ENCODE measurements around the gene STARD13. TPM values are rescaled to one million over a fixed set of nuclear protein-coding genes. Genes with fewer than 3 reads are reported as not detected.

Gene STARD13
- total RNA-seq, 1 experiment from 2014 or later = 1.2 TPM

DNA sequence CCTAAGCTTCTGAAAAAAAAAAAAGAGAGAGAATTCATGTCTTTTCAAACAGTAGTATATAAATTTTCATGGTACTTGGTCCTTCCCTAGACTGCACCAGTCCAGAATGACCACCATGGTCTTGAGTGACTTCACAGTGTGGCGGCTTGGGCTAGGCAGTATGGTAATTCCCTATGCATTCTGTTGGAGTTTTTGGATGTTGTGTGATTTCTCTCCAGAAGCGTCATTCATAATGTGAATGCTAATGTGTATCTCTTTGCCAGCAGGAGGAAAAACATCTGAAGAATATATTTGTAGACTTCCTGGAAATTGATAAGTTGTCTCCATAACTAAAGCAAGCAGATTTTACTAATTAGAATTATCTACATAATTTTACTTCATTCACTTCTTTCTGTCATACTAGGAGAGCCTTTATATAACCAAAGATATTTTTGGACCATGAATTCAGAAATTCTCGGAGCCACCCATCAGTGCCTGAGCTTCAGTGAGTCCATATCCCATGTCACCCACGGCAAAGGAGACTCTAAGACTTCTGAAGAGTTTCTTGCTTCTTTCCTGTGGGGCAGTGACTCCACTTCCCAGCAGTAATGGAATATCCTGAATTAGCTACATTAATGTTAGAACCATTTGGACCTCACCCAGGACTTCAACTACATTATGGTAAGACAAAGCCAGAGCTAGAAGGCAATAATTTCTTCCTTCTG lies 8.4 kb downstream of the STARD13 start:
- Histone ChIP-seq H2AFZ (ENCODE audit: low read length) (no peak overlapping the region), H3K9ac (ENCODE audit: low read length) (no peak overlapping the region), H3K27me3 (ENCODE audit: low read length) (no peaks in the 10 kb centered on the region), H3K4me1 (ENCODE audit: low read length) (no peaks in the 10 kb centered on the region), H3K9me2 (replicated peaks; ENCODE audit: insufficient read depth, low read length) (no peaks in the 10 kb centered on the region), H3K4me2 (ENCODE audit: low read depth, low read length, poor library complexity, severe bottlenecking) (no peak overlapping the region), H3K4me3 (ENCODE audit: low read length) (no peak overlapping the region), H3K9me3 (ENCODE audit: low read length) (no peaks in the 10 kb centered on the region), H3K36me3 (ENCODE audit: insufficient read depth, low read length) (no peaks in the 10 kb centered on the region), H3K79me2 (ENCODE audit: low read length) (no peaks in the 10 kb centered on the region), H3K27ac (ENCODE audit: low read length) (no peak overlapping the region), H4K20me1 (ENCODE audit: insufficient read depth, low read depth, low read length) (no peaks in the 10 kb centered on the region)
- DNase-seq = no peak

DNA sequence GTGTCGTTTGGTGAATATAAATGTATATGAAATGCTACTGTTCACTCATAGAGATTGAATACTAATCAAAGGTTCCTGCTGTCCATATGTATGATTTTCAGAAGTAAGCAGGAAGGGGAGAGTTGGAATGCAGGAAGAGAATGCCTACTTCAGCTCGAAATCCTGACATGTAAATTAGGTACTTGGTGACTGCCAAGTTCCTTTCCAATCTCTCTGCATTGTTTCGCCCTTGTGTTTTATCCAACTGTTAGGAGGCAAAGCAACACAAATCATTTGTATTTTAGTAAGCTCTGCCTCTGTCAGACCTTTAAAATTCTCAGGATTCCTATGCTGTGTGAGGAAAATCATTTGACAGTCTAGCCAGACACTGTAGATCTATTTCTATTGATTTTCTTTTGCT lies 9.0 kb downstream of the STARD13 start:
- H3K9me2 ChIP-seq (replicated peaks; ENCODE audit: insufficient read depth, low read length) = no peaks in the 10 kb centered on the region
- no peaks in the 10 kb centered on the region for H3K36me3 ChIP-seq (ENCODE audit: insufficient read depth, low read length)
- no peaks in the 10 kb centered on the region for H3K9me3 ChIP-seq (ENCODE audit: low read length)
- no peaks in the 10 kb centered on the region for H3K27me3 ChIP-seq (ENCODE audit: low read length)
- H3K79me2 ChIP-seq (ENCODE audit: low read length) = no peaks in the 10 kb centered on the region
- H3K9ac ChIP-seq (ENCODE audit: low read length) = no peak overlapping the region
- H3K4me2 ChIP-seq (ENCODE audit: low read depth, low read length, poor library complexity, severe bottlenecking) = no peak overlapping the region
- no peaks in the 10 kb centered on the region for H4K20me1 ChIP-seq (ENCODE audit: insufficient read depth, low read depth, low read length)
- no peak overlapping the region for H2AFZ ChIP-seq (ENCODE audit: low read length)
- H3K27ac ChIP-seq (ENCODE audit: low read length) = no peak overlapping the region
- no peak for DNase-seq
- H3K4me3 ChIP-seq (ENCODE audit: low read length) = no peak overlapping the region
- no peaks in the 10 kb centered on the region for H3K4me1 ChIP-seq (ENCODE audit: low read length)

DNA sequence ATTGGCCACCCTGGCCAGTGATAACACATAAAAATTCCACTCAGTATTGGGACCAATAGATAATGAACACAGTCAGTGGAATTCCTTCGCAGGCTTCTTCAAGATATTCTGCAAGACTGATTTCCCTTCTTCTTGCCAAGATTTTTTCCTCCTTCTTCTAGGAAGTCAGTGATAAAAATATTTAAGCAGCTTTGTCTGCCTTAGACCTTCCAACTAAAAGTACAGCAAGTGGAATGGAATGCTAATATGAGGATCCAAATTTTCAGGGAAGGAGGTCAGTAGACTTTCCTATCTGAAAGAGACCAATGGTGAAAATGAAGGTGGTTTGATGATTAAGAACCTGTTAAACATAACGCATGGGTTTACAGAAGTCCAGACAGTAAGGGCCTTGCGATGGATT lies 9.6 kb downstream of the STARD13 start:
- no peaks in the 10 kb centered on the region for H3K79me2 ChIP-seq (ENCODE audit: low read length)
- H3K4me1 ChIP-seq (ENCODE audit: low read length) = no peaks in the 10 kb centered on the region
- no peak for DNase-seq
- no peak overlapping the region for H3K4me3 ChIP-seq (ENCODE audit: low read length)
- H3K4me2 ChIP-seq (ENCODE audit: low read depth, low read length, poor library complexity, severe bottlenecking) = no peak overlapping the region
- H3K27ac ChIP-seq (ENCODE audit: low read length) = no peak overlapping the region
- no peaks in the 10 kb centered on the region for H3K27me3 ChIP-seq (ENCODE audit: low read length)
- H2AFZ ChIP-seq (ENCODE audit: low read length) = no peak overlapping the region
- no peaks in the 10 kb centered on the region for H3K9me3 ChIP-seq (ENCODE audit: low read length)
- H3K9me2 ChIP-seq (replicated peaks; ENCODE audit: insufficient read depth, low read length) = no peaks in the 10 kb centered on the region
- H4K20me1 ChIP-seq (ENCODE audit: insufficient read depth, low read depth, low read length) = no peaks in the 10 kb centered on the region
- no peaks in the 10 kb centered on the region for H3K36me3 ChIP-seq (ENCODE audit: insufficient read depth, low read length)
- H3K9ac ChIP-seq (ENCODE audit: low read length) = no peak overlapping the region

DNA sequence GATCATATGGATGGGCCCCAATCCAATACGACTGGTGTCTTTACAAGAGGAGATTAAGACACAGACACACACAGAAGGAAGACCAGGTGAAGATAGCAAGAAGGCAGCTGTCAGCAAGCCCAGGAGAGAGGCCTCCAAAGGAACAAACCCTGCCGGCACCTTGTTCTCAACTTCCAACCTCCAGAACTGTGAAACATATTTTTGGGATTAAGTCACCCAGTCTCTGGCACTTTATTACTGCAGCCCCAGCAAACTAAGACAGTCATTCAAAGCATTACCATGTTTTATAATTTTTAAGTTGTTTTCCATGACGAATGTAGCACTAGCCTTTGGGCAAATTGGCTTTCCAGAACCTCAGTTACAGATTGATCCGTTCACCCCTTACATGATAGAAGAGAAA lies 11.3 kb downstream of the STARD13 start:
- Histone ChIP-seq H3K27me3 (ENCODE audit: low read length) (no peaks in the 10 kb centered on the region), H3K9me3 (ENCODE audit: low read length) (no peaks in the 10 kb centered on the region), H2AFZ (ENCODE audit: low read length) (no peak overlapping the region), H3K9me2 (replicated peaks; ENCODE audit: insufficient read depth, low read length) (no peaks in the 10 kb centered on the region), H3K4me3 (ENCODE audit: low read length) (no peak overlapping the region), H3K36me3 (ENCODE audit: insufficient read depth, low read length) (no peaks in the 10 kb centered on the region), H3K79me2 (ENCODE audit: low read length) (no peaks in the 10 kb centered on the region), H3K9ac (ENCODE audit: low read length) (no peak overlapping the region), H3K4me1 (ENCODE audit: low read length) (no peaks in the 10 kb centered on the region), H4K20me1 (ENCODE audit: insufficient read depth, low read depth, low read length) (no peaks in the 10 kb centered on the region), H3K4me2 (ENCODE audit: low read depth, low read length, poor library complexity, severe bottlenecking) (no peak overlapping the region), H3K27ac (ENCODE audit: low read length) (no peak overlapping the region)
- no peak for DNase-seq

DNA sequence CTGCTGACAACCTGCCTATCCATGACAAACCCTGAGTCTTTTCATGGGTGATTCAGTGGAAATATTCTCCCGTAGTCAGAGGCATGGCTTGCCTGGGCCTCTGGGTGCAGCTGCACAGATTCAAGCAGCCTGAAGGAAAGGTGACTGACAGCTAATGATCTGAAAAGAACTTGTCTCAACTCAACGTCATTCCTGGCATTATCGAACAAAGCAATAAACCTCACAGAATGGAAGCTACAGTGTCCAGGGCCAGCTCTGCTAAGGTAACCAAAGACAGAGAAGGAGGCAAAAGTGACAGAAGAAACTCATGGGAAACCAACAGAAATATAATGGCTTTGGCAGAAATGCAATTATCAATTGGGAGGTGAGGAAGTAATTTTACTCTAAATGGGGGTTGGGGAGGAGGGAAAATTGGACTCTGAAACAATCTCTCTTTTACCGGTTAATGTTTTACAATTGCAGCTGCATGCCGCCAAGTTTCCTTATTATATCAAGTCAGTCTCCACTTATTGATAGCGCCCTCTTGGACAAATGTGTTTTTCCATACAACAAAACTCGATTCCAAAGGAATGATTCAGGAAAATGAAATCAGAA lies 12.9 kb downstream of the STARD13 start:
- Histone ChIP-seq H3K9me2 (replicated peaks; ENCODE audit: insufficient read depth, low read length) (no peaks in the 10 kb centered on the region), H3K4me2 (ENCODE audit: low read depth, low read length, poor library complexity, severe bottlenecking) (no peak overlapping the region), H3K4me3 (ENCODE audit: low read length) (no peak overlapping the region), H3K27me3 (ENCODE audit: low read length) (no peaks in the 10 kb centered on the region), H4K20me1 (ENCODE audit: insufficient read depth, low read depth, low read length) (no peaks in the 10 kb centered on the region), H3K36me3 (ENCODE audit: insufficient read depth, low read length) (no peaks in the 10 kb centered on the region), H2AFZ (ENCODE audit: low read length) (no peak overlapping the region), H3K27ac (ENCODE audit: low read length) (no peak overlapping the region), H3K4me1 (ENCODE audit: low read length) (no peaks in the 10 kb centered on the region), H3K79me2 (ENCODE audit: low read length) (no peaks in the 10 kb centered on the region), H3K9me3 (ENCODE audit: low read length) (no peaks in the 10 kb centered on the region), H3K9ac (ENCODE audit: low read length) (no peak overlapping the region)
- DNase-seq = no peak

DNA sequence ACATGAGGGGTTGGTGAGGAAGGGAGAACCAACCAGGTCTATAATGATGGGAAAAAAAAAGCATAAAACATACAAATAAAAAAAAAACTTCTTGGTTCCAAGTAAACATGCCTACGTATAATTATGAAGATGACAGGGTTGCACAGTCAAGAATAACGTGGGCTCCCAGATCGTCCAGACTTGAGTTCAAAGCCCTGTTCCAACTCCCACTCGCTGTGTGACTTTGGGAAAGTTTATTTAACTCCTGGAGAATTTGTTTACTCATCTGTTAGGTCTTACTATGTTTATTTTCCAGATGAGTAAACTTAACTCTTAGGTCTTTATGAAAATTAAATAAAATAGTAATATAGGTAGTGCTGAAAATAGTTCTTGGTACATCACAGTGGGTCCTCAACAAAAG lies 13.8 kb downstream of the STARD13 start:
- no peaks in the 10 kb centered on the region for H3K9me3 ChIP-seq (ENCODE audit: low read length)
- no peak for DNase-seq
- no peaks in the 10 kb centered on the region for H3K27me3 ChIP-seq (ENCODE audit: low read length)
- no peaks in the 10 kb centered on the region for H4K20me1 ChIP-seq (ENCODE audit: insufficient read depth, low read depth, low read length)
- H2AFZ ChIP-seq (ENCODE audit: low read length) = no peak overlapping the region
- H3K4me3 ChIP-seq (ENCODE audit: low read length) = no peak overlapping the region
- no peaks in the 10 kb centered on the region for H3K79me2 ChIP-seq (ENCODE audit: low read length)
- no peaks in the 10 kb centered on the region for H3K9me2 ChIP-seq (replicated peaks; ENCODE audit: insufficient read depth, low read length)
- no peak overlapping the region for H3K9ac ChIP-seq (ENCODE audit: low read length)
- no peaks in the 10 kb centered on the region for H3K4me1 ChIP-seq (ENCODE audit: low read length)
- no peak overlapping the region for H3K27ac ChIP-seq (ENCODE audit: low read length)
- H3K36me3 ChIP-seq (ENCODE audit: insufficient read depth, low read length) = no peaks in the 10 kb centered on the region
- H3K4me2 ChIP-seq (ENCODE audit: low read depth, low read length, poor library complexity, severe bottlenecking) = no peak overlapping the region

DNA sequence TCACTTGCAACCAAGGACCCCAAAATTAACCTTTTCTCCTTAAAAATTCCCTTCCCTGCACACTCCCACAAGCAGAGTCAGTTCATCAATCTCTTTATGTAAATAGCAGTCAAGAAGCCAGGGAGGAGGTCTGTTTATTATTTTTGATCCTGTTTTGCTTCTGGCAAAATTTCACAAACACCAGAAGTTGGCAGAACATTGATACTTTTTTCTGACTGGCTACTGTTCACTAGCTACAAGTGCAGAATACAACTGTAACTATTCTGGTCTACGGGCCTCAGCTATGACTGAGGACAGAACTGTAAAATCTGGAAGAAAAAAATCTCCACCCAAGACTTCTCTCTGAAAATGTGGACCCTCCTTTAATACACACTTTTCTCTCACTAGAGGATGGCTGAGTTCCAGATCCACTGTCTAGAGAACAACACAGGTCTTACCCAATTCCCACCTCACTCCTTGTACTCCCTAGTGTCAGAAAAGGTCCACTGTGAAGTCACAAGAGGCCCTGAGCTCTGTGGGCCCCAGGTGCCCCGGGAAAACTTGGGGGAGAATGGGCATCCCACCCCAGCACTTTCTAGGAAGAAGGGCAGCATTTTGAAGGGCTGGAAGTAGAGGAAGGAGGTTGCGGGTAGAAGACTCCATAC lies 14.5 kb downstream of the STARD13 start:
- no peaks in the 10 kb centered on the region for H3K9me2 ChIP-seq (replicated peaks; ENCODE audit: insufficient read depth, low read length)
- H4K20me1 ChIP-seq (ENCODE audit: insufficient read depth, low read depth, low read length) = no peaks in the 10 kb centered on the region
- H3K9me3 ChIP-seq (ENCODE audit: low read length) = no peaks in the 10 kb centered on the region
- H3K4me1 ChIP-seq (ENCODE audit: low read length) = no peaks in the 10 kb centered on the region
- no peak overlapping the region for H2AFZ ChIP-seq (ENCODE audit: low read length)
- no peaks in the 10 kb centered on the region for H3K27me3 ChIP-seq (ENCODE audit: low read length)
- no peak overlapping the region for H3K4me2 ChIP-seq (ENCODE audit: low read depth, low read length, poor library complexity, severe bottlenecking)
- no peak overlapping the region for H3K9ac ChIP-seq (ENCODE audit: low read length)
- H3K27ac ChIP-seq (ENCODE audit: low read length) = no peak overlapping the region
- H3K36me3 ChIP-seq (ENCODE audit: insufficient read depth, low read length) = no peaks in the 10 kb centered on the region
- H3K79me2 ChIP-seq (ENCODE audit: low read length) = no peaks in the 10 kb centered on the region
- H3K4me3 ChIP-seq (ENCODE audit: low read length) = no peak overlapping the region
- DNase-seq = no peak

DNA sequence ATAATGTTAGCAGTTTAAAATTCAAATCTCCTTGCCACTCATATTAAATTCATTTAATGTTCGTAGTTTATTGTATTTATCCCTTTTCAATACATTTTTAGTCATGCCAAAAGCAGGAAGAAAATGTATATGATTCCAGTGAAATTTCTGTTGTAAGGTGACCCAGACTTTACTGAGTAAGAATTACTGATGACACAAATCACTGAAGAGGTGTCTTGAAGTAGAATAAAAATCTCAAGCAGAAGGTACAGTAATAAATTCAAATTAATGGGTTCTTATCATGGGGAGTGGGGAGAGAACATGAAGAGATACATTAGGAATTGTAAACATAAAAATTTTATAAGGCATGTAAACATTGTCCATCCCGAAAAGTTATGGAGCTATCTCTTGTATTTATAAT lies 19.9 kb downstream of the STARD13 start:
- Histone ChIP-seq H3K4me3 (ENCODE audit: low read length) (no peak overlapping the region), H3K9me2 (replicated peaks; ENCODE audit: insufficient read depth, low read length) (no peaks in the 10 kb centered on the region), H3K9me3 (ENCODE audit: low read length) (no peaks in the 10 kb centered on the region), H3K27ac (ENCODE audit: low read length) (no peak overlapping the region), H3K27me3 (ENCODE audit: low read length) (no peaks in the 10 kb centered on the region), H3K36me3 (ENCODE audit: insufficient read depth, low read length) (no peaks in the 10 kb centered on the region), H3K79me2 (ENCODE audit: low read length) (no peaks in the 10 kb centered on the region), H3K9ac (ENCODE audit: low read length) (no peak overlapping the region), H3K4me2 (ENCODE audit: low read depth, low read length, poor library complexity, severe bottlenecking) (no peak overlapping the region), H4K20me1 (ENCODE audit: insufficient read depth, low read depth, low read length) (no peaks in the 10 kb centered on the region), H2AFZ (ENCODE audit: low read length) (no peak overlapping the region), H3K4me1 (ENCODE audit: low read length) (no peaks in the 10 kb centered on the region)
- no peak for DNase-seq
